GM12878 (cell line): Measurements from ENCODE around the gene GNA14.

Experiments
- CEBPZ ChIP-seq: fragments of 150-350 bp; IDR thresholded peaks from 2 replicates; pipeline ENCODE4 v1.6.1; 2016; ENCODE audit warnings: low read depth, low read length
- CTCF ChIP-seq, 3 experiments: IDR thresholded peaks in 2 of 3; conservative IDR thresholded peaks in 1 of 3; 2 replicates each; pipeline ENCODE4 v1.5.1; 2011; ENCODE audit warnings: low read depth in 3 of 3, low read length in 3 of 3, mild to moderate bottlenecking in 3 of 3, control low read depth in 2 of 3, moderate library complexity in 2 of 3, inconsistent platforms in 1 of 3, mixed read lengths in 1 of 3; ENCODE audit not compliant: control insufficient read depth in 2 of 3, insufficient read depth in 1 of 3; ENCODE audit errors: extremely low read depth in 1 of 3
- FOXM1 ChIP-seq: IDR thresholded peaks from 2 replicates; pipeline ENCODE4 v1.6.1; 2012; ENCODE audit warnings: low read depth, mild to moderate bottlenecking, inconsistent platforms, low read length, moderate library complexity
- SPI1 ChIP-seq: IDR thresholded peaks from 2 replicates; pipeline ENCODE4 v1.6.1; 2011; ENCODE audit warnings: low read depth, mild to moderate bottlenecking, low read length, moderate library complexity, borderline replicate concordance; ENCODE audit not compliant: insufficient read depth
- USF1 ChIP-seq: IDR thresholded peaks from 2 replicates; pipeline ENCODE4 v1.6.1; 2011; ENCODE audit warnings: borderline replicate concordance, low read depth, mild to moderate bottlenecking, moderate library complexity, mixed read lengths, low read length; ENCODE audit not compliant: insufficient read depth; ENCODE audit errors: extremely low read length
- TF ChIP-seq, protein P1 (sequence below): fragments of 450-650 bp; formaldehyde crosslinking; IDR thresholded peaks from 2 replicates; pipeline ENCODE4 v1.5.0; 2022; ENCODE audit warnings: mild to moderate bottlenecking, missing genetic modification characterization

DNA sequence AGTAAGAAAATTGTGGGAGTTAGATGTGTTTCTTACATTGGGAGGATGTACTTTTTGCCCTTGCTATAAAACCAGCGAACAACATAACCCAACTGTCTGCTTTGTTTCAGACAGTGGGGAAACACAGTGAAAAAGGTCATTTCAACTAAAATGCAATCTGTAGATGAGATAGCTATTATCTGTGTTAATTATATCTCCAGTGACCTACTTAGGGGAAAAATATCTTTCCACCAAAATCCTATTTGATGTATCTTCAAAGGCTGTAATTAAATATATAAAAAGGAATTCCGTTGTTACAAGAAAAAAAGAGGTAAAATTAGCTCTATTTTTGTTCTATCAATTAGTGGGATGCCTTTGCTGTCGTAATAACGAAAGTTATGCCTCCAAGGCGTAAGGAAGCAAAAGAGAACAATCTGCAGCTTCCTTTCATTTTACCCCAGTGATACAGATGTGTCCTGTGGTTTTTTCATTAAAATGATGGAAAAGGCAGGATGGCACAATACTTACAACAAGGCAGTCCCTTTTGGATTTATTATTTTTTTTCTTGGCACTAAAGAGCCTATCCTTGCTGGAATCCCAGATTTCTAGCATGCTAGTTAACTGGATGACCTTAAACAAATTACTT, 100.9 kb downstream of the GNA14 start:
- TF ChIP-seq USF1 (no peak), SPI1 (no peak), CTCF (IDR thresholded peaks at IDR 0.05 in 2 of 3, conservative IDR thresholded peaks at IDR 0.05 in 1 of 3; ENCODE audit: control insufficient read depth in 2 of 3, extremely low read depth in 1 of 3, insufficient read depth in 1 of 3, low read depth in 3 of 3, low read length in 3 of 3) (no peak), CEBPZ (no peak), FOXM1 (no peak)
- TF ChIP-seq, protein P1, sequence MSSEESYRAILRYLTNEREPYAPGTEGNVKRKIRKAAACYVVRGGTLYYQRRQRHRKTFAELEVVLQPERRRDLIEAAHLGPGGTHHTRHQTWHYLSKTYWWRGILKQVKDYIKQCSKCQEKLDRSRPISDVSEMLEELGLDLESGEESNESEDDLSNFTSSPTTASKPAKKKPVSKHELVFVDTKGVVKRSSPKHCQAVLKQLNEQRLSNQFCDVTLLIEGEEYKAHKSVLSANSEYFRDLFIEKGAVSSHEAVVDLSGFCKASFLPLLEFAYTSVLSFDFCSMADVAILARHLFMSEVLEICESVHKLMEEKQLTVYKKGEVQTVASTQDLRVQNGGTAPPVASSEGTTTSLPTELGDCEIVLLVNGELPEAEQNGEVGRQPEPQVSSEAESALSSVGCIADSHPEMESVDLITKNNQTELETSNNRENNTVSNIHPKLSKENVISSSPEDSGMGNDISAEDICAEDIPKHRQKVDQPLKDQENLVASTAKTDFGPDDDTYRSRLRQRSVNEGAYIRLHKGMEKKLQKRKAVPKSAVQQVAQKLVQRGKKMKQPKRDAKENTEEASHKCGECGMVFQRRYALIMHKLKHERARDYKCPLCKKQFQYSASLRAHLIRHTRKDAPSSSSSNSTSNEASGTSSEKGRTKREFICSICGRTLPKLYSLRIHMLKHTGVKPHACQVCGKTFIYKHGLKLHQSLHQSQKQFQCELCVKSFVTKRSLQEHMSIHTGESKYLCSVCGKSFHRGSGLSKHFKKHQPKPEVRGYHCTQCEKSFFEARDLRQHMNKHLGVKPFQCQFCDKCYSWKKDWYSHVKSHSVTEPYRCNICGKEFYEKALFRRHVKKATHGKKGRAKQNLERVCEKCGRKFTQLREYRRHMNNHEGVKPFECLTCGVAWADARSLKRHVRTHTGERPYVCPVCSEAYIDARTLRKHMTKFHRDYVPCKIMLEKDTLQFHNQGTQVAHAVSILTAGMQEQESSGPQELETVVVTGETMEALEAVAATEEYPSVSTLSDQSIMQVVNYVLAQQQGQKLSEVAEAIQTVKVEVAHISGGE, result no peak
